Cardiac ventricle fibroblast (primary cell): ENCODE results near the gene CSTF2. TPM values are rescaled to one million over a fixed set of nuclear protein-coding genes. Genes with fewer than 3 reads are reported as not detected.

Source experiments
- total RNA-seq: library from RNA; depleted of rRNA; stranded (reverse); fragments of >200 nt; gene quantifications from 2 replicates; pipeline ENCODE4 v1.2.3, GENCODE V29; 2015

The CSTF2 gene
- 9.9 and 10.9 TPM in 2 replicates for total RNA-seq

GRCh38 chrX:100819837-100820666 lies at the start of gene CSTF2:
Gene CSTF2 (plus strand): TSS chrX:100820391. CDS start chrX:100820417, 26 bp downstream.

DNA sequence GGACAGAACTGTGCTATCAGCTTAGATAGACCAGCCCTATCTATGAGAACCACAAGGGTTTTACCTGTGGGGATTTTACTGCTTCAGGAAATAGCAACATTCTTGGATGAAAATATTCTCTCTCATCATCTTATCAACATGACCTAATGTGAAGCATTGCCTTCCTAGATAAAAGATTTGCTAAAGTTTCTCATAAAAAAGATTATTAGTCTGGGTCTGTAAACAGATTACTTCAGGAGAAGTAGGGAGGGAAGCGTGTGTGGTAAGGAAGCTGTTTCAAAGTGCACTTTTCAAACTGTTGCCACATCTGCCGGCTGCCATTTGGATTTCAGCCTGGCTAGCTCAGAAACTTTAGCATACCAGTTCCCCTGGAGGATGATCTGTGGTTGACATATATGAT lies 54.1 kb downstream of the CSTF2 start, which contains the start of gene NOX1:
Gene NOX1, minus strand, starts transcription at position 35 of the 400 bp plus-strand sequence. CDS start 220 bp downstream, outside the sequence.

Other genes with a start within 250 kb of the CSTF2 start
- 0.10 TPM in 1 of 2 replicates, not detected in the other for gene TNMD, start 235.5 kb upstream of the CSTF2 start, total RNA-seq
- gene TSPAN6, start 183.6 kb upstream of the CSTF2 start, total RNA-seq: 21.9 and 24.9 TPM in 2 replicates
- 160 and 169 TPM in 2 replicates for gene SRPX2, start 176.2 kb upstream of the CSTF2 start, total RNA-seq
- gene SYTL4, start 88.3 kb upstream of the CSTF2 start, total RNA-seq: 1.3 and 2.0 TPM in 2 replicates
- not detected in 2 replicates for gene NOX1, start 54.0 kb downstream of the CSTF2 start, total RNA-seq
- gene XKRX, start 108.5 kb downstream of the CSTF2 start, total RNA-seq: not detected in 2 replicates
- gene ARL13A, start 149.3 kb downstream of the CSTF2 start, total RNA-seq: not detected in 2 replicates
- gene TRMT2B, start 231.7 kb downstream of the CSTF2 start, total RNA-seq: 5.3 and 6.6 TPM in 2 replicates